ENCODE results near the gene NOVA1.
"Not testable (repeated sequence)": the region's sequence is repeated elsewhere in the genome, so short reads cannot be mapped to it uniquely, and the experiment has no call there.

The NOVA1 gene

DNA sequence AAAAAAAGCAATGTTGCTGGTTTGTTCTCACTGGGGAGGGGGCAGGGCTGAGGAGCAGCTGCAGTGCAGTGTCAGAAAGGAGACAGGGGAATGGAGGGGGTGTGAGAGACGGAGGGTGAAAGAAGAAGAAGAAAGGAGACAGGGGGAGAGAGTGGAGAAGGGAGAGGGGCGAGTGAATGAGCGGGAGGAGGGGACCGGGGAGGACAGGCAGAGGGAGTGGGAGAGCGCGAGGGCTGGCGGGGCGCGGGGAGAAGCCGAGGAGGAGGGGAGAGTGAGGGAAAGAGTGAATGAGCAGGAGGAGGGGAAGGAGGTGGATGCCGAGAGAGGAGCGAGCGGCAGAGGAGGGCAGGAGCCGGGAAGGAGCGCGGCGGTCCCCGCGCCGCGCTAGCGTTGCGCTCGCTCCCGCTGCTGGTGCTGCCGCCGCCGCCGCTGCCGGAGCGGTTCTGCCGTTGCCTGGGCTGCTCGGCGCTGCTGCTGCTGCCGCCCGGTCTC, at the start of gene NOVA1:
Gene NOVA1 (minus strand): TSS at position 445 of the 492 bp plus-strand sequence. CDS start 597 bp downstream, outside the sequence.
- peak; percentile 5 for DNase-seq (ENCODE audit: low spot score)

GRCh38 chr14:26645057-26645456, 47.2 kb upstream of the NOVA1 start:
- DNase-seq (ENCODE audit: low spot score), result not testable (repeated sequence)

DNA sequence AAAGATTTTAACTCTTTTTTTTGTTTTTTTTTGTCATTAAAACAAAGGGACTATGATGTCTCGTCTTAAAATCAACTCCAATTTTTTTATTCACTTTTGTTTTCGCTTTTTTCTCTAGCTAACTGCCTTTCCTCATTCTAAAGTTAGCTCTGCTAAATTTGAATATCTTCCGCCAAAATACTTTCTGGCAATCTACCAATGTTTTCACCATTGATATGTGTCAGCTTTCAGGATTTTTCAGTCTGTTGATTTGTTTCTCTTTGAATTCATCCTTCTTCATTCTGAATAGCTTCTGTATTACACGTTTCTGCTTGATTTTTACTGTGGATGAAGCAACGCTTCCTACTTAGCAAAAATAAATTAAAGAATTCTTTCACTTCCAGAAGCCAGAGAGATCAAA, 38.7 kb upstream of the NOVA1 start:
- no peak for DNase-seq (ENCODE audit: low spot score)

- DNase-seq (ENCODE audit: low spot score), result not testable (repeated sequence)
These were observed 37.1 kb upstream of the NOVA1 start for GRCh38 chr14:26634946-26635345.

GRCh38 chr14:26626256-26626655, 28.4 kb upstream of the NOVA1 start:
- no peak for DNase-seq (ENCODE audit: low spot score)

DNA sequence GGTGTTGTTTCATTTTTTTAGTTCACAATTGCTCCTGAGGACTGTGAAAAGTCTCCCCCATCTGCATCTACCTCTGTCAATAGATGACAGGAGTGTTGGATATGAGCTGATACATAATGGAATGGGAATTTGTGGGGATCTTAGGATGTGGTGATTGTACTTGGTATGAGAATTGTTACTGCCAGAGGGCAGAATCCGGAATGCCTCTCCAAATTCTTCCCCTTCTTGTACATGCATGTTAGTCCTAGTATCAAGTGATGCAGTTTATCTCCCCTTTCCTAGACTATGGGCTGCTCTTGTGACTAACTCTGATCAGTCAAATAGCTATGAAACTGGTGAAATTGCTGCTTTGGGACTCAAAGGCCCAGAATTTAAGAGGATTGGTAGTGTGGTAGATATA, 24.8 kb upstream of the NOVA1 start:
- DNase-seq (ENCODE audit: low spot score), result no peak

DNA sequence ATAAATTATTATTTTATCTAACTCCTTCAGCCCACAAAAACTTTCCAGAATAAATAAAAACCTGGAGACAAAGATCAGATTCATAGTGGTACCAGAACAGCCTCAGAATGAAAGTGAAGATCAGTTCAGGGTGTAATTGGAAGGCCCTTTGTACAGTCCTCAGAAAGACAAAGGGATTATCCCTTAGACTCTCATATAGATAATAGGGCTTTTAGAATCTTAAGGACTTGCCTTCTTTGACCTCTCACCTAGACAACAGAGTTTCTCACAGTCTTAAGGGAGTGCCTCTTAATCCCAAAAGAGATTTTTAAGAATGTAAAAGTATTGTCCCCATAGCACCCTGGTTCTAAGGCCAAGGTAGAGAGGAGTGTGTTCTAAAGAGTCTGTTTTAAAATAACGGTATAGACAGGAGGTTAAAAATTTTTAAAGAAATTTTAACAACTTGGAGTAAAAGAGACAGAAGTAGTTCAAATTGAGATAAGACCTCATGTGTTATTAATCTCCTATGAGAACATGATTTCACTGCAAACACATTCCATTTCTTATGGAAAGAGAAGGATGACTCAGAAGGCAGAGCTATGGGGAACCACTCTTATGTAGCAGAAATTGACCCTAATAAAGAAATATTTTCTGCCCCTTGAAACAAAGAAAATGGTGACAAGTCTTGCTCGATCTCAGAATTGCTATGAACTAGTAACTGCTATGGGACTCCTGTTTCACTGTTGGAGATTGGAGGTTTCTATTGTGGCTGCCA, 24.2 kb upstream of the NOVA1 start:
- no peak for DNase-seq (ENCODE audit: low spot score)

GRCh38 chr14:26621364-26621763, 23.5 kb upstream of the NOVA1 start:
- DNase-seq (ENCODE audit: low spot score), result no peak

DNA sequence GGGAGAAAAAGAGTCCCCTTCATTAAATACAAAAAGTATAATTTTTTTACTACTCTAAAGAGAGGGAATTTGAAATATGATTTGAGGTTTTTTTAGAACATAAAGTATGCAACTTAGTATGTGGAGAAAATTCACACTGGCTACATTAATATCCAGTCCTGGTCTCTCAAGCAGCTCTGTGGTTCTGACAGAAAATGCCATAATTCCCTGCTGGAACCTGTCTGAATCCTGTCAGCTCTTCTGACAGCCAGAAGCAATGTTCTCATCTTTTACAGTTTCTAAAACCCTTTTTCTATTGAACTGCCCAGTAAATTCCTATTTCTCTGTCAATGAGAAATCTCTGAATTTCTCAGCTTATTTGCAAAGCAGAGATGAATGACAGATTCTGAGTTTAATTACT, 13.4 kb upstream of the NOVA1 start:
- DNase-seq (ENCODE audit: low spot score), result no peak

DNA sequence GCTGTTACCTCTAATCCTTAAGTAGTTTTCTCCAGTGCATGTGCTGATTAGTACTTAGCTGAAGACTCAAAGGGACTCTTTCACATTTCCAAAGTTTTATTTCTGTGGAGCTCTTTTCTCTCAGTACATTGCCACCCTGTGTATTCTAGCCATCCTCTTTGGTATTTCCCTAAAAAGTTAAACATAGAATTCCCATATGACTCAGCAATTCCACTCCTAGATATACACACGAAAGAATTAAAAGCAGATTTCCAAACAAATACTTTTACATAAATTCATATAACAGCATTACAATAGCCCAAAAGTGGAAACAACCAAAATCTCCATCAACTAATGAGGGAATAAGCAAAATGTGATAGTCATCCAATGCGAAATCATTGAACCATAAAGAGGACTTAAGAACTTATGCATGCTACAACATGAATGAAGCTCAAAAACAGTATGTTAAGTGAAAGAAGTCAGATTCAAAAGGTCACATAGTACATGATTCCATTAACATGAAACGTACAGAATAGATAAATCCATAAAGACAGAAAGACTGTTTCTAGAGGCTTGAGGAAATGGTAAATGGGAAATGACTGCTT, 9.0 kb upstream of the NOVA1 start:
- DNase-seq (ENCODE audit: low spot score), result no peak

DNA sequence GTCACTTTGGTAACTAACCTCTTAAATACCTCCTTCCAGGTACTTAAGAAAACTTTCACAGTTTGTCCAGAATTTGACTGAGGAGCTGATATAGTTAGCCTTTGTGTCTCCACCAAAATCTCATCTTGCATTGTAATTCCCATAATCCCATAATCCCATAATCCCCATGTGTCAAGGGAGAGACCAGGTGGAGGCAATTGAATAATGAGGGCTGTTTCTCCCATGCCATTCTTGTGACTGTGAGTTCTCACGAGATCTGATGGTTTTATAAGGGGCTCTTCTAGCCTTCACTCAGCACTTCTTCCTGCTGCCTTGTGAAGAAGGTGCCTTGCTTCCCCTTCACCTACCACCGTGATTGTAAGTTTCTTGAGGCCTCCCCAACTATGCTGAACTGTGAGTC, 7.8 kb upstream of the NOVA1 start:
- no peak for DNase-seq (ENCODE audit: low spot score)

DNA sequence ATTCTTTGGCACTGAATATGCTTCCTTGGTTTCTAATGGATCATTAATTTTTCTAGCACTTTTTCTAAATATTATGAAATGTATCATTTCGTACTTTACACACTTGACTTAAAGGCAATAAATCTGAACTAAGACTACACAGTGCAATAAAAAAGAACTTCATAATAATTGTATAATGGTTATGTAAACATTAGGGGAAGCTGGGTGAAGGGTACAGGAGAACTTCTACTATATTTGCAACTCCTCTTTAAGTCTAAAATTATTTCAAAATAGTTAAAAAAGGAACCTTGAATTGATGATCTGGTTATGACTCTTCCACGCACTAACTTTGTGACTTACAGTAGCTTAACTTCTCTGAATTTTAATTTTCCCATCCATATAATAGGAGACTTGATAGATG, 5.1 kb upstream of the NOVA1 start:
- no peak for DNase-seq (ENCODE audit: low spot score)

DNA sequence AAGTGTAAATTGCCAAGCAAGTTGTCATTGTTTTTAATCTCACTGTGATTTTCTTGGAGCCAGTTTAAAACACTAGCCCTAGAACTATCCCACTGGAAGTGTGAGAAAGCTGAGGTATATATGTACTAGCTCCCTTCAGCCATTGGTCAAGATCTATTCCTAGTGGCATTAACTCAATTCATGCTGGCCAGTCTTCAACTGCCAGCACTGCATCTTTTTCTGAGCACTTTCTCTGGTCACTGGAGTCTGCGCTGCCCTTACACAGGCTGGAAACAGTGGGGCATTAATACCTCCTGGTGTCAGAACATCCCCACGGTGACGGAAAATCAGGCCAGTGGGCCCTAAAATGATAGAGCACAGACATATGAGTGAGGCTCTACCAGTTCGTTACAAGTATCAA, 4.0 kb upstream of the NOVA1 start:
- no peak for DNase-seq (ENCODE audit: low spot score)

- no peak for DNase-seq (ENCODE audit: low spot score)
These were observed 1.5 kb upstream of the NOVA1 start for GRCh38 chr14:26599291-26599690.

DNA sequence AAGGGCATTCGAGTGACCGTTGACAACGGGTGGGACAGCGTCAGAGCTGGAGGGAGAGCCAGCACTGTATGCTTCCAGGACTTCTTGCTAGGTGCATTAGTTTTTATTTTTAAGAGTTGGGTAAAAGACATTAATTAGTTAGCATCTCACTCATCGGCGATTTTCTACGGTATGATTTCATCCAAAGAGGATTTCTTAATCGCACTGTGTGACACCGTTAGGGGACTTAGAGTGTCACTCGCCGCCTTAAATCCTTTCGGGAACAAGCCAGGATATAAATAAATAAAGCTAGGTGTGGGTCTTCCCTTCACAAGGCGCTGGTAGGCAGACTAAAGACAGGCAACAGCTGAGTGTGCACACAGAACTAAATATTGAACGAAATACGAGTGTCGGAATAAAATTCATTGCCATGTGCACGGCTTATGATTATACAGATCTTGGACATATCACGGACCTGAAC, 869 bp upstream of the NOVA1 start:
- no peak for DNase-seq (ENCODE audit: low spot score)

- no peak for DNase-seq (ENCODE audit: low spot score)
These were observed 343 bp upstream of the NOVA1 start for GRCh38 chr14:26598081-26598671.

- no peak for DNase-seq (ENCODE audit: low spot score)
These were observed 703 bp downstream of the NOVA1 start for GRCh38 chr14:26597071-26597588.

GRCh38 chr14:26596543-26597061, 1.2 kb downstream of the NOVA1 start:
- DNase-seq (ENCODE audit: low spot score), result no peak

- DNase-seq (ENCODE audit: low spot score), result no peak
These were observed 1.8 kb downstream of the NOVA1 start for GRCh38 chr14:26595926-26596542.

DNA sequence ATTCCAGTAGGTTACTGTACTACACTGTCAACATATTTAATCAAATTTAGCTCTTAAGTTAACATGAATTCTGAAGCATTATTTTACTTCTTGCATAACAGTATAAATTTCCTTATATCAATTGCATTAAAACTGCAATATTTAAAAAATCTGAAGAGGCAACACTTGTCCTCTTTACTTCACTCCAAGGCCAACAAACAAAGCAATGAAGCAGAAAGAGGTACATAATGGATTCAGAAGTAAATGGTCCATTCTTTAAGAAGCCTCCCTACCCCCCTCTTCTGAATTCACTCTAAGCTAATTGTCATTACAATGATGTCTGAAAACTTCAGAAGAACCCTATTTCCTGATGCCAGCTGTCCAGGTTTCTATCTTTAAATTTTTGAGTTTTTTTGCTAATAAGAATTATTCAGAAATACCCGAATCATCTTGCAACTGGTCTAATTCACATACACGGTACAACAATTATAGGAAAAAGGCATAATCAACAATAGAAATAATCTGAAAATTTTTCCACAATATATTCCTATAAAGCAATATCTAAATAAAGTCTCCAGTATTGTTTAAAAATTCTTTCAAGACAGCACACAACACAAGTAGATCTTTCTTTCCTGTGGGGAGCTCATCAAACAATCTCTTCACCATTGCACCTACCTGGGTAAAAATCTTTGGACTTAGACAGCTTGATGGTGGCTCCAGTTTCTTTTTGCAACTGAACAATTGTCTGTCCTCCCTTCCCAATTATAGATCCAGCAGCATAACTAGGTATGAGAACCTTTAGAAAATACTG, 2.9 kb downstream of the NOVA1 start:
- DNase-seq (ENCODE audit: low spot score), result no peak

DNA sequence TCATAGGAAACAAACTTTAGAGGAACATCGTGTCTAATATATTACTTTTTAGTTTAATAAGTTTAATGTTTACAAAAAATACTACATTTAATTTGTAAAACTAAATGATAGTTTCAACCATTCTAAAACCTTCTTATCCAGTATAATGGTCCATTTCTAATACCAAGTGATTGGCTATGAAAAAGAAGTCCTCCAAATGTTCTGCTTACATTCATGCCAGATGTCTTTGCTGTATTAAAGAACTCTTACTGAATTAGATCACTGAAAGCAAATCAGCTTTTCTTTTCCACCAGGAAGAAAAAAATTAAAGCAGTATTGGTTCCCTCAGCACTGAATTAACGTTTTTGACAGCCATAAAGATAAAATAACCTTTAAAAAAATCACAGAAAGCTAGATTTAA, 3.7 kb downstream of the NOVA1 start:
- no peak for DNase-seq (ENCODE audit: low spot score)

DNA sequence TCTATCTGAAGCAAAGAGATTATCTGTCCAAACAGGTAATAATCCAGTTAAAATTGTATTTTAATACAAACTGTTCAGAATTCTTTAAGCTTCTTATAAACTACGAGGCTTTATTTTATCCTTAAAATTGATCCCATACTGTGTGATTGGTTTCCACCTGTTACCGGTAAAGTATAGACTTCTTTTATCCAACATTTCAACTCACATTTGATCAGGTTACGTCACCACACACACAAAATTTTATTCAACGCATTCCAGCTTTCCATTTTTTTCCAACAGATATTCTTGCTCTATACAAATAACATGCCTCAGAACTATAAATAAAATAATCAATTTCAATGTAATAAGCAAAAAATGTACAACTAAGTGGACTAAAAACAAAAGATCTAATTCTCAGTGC, 4.5 kb downstream of the NOVA1 start:
- no peak for DNase-seq (ENCODE audit: low spot score)

Measured in hepatic stellate cell (primary cell).